ENCODE data around the gene DKK2. TPM values are rescaled to one million over a fixed set of nuclear protein-coding genes. Genes with fewer than 3 reads are reported as not detected.

DKK2 gene
- total and polyA plus RNA-seq, 2 donors (not counting 3 experiments of a cell fraction or from before 2014, with no cell fraction given) = 0.14 to 0.24 TPM

GRCh38 chr4:106996490-106996889, 39.6 kb downstream of the DKK2 start:
- Histone ChIP-seq H3K79me2 (ENCODE audit: control insufficient read depth, insufficient read depth, low read length) (no peaks in the 10 kb centered on the region), H4K20me1 (replicated peaks; ENCODE audit: control insufficient read depth, extremely low read depth, insufficient read depth, low read length) (no peaks in the 10 kb centered on the region), H3K4me1 (ENCODE audit: control insufficient read depth, extremely low read depth, insufficient read depth, low read length) (no peaks in the 10 kb centered on the region), H3K27ac (ENCODE audit: insufficient read depth, low read depth, low read length) (no peak overlapping the region), H2AFZ (ENCODE audit: low read depth, low read length) (no peak overlapping the region), H3K9me1 (replicated peaks; ENCODE audit: control insufficient read depth, extremely low read depth, insufficient read depth, low read length) (no peaks in the 10 kb centered on the region), H3K9ac (replicated peaks; ENCODE audit: extremely low read depth, insufficient read depth, low read length) (no peak overlapping the region), H3K36me3 (ENCODE audit: control insufficient read depth in 2 of 2, extremely low read depth in 1 of 2, insufficient read depth in 2 of 2, low read length in 2 of 2) (no peaks in the 10 kb centered on the region), H3K4me3 (replicated peaks in 1 of 3; ENCODE audit: insufficient read depth in 1 of 3, low read depth in 1 of 3, low read length in 3 of 3) (no peak overlapping the region), H3K27me3 (ENCODE audit: control insufficient read depth in 2 of 2, insufficient read depth in 2 of 2, low read length in 2 of 2) (peaks cover 1 to 4% of the 10 kb centered on the region in 2 experiments), H3K4me2 (ENCODE audit: insufficient read depth, low read length) (no peak overlapping the region), H3K9me3 (replicated peaks; ENCODE audit: control insufficient read depth, insufficient read depth, low read length) (no peaks in the 10 kb centered on the region)
- FAIRE-seq = no peak
- dilution Hi-C loops (cut with MboI; ENCODE audit: extremely low pct_ligation_motif_present, low sequenced_read_pairs) (no loop called here), intact Hi-C loops (cut with micrococcal nuclease) (no loop called here)
- CTCF ChIA-PET = no interaction called here
- BruUV-seq (replicated peaks) = no TSS peak
- POLR2A ChIA-PET = no interaction called here
- no peak for DNase-seq (ENCODE audit: low read depth, low spot score)
- TF ChIP-seq GATA2 (IDR thresholded peaks at IDR 0.05; ENCODE audit: insufficient read depth, insufficient read length, low read depth, low read length) (no peak), MYC (IDR thresholded peaks at IDR 0.05; ENCODE audit: low read depth, low read length) (no peak), EZH2 (IDR thresholded peaks at IDR 0.05; ENCODE audit: borderline replicate concordance, low read depth, low read length, severe bottlenecking) (no peak), POLR2AphosphoS5 (IDR thresholded peaks at IDR 0.05; ENCODE audit: insufficient read depth, low read depth, low read length) (no peak), JUN (IDR thresholded peaks at IDR 0.05; ENCODE audit: borderline replicate concordance, insufficient read depth, insufficient read length, low read depth) (no peak), FOS (IDR thresholded peaks at IDR 0.05; ENCODE audit: borderline replicate concordance, insufficient read depth, low read length) (no peak), MAX (IDR thresholded peaks at IDR 0.05; ENCODE audit: insufficient read depth, insufficient read length) (no peak), POLR2A (IDR thresholded peaks at IDR 0.05; ENCODE audit: low read depth, low read length) (no peak)
- TF ChIP-seq, protein P1, sequence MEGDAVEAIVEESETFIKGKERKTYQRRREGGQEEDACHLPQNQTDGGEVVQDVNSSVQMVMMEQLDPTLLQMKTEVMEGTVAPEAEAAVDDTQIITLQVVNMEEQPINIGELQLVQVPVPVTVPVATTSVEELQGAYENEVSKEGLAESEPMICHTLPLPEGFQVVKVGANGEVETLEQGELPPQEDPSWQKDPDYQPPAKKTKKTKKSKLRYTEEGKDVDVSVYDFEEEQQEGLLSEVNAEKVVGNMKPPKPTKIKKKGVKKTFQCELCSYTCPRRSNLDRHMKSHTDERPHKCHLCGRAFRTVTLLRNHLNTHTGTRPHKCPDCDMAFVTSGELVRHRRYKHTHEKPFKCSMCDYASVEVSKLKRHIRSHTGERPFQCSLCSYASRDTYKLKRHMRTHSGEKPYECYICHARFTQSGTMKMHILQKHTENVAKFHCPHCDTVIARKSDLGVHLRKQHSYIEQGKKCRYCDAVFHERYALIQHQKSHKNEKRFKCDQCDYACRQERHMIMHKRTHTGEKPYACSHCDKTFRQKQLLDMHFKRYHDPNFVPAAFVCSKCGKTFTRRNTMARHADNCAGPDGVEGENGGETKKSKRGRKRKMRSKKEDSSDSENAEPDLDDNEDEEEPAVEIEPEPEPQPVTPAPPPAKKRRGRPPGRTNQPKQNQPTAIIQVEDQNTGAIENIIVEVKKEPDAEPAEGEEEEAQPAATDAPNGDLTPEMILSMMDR (IDR thresholded peaks at IDR 0.05; ENCODE audit: extremely low read depth in 1 of 2, insufficient read depth in 1 of 2, low read depth in 1 of 2, low read length in 2 of 2) = no peak
